Sigmoid colon (tissue), 4 donors: Measurements from ENCODE around the gene TXNDC5.
"Not testable (repeated sequence)": the region's sequence is repeated elsewhere in the genome, so short reads cannot be mapped to it uniquely, and the experiment has no call there.

Experiments
- EP300 ChIP-seq, 4 donors: sonication (generic); formaldehyde crosslinking; IDR thresholded peaks; one replicate each; pipeline ENCODE4 v1.6.1; 2017; ENCODE audit warnings: antibody characterized with exemption in 4 of 4
- POLR2A ChIP-seq, 2 donors: fragments of 450-650 bp; IDR thresholded peaks; one replicate each; pipeline ENCODE4 v1.6.1; 2016; ENCODE audit warnings: antibody characterized with exemption in 2 of 2, mild to moderate bottlenecking in 2 of 2, moderate library complexity in 2 of 2
- POLR2AphosphoS5 ChIP-seq, 4 donors: sonication (generic); formaldehyde crosslinking; IDR thresholded peaks; one replicate each; pipeline ENCODE4 v1.6.1; 2017; ENCODE audit warnings: antibody characterized with exemption in 4 of 4
- TF ChIP-seq, protein P1 (sequence below), 4 experiments: fragments of 450-650 bp in 3 of 4; fragments of 200-600 bp in 1 of 4; IDR thresholded peaks; one replicate each; pipeline ENCODE4 v1.5.1; 2016 to 2019; ENCODE audit warnings: antibody characterized with exemption in 4 of 4, mild to moderate bottlenecking in 3 of 4, moderate library complexity in 2 of 4

- TF ChIP-seq, protein P1, sequence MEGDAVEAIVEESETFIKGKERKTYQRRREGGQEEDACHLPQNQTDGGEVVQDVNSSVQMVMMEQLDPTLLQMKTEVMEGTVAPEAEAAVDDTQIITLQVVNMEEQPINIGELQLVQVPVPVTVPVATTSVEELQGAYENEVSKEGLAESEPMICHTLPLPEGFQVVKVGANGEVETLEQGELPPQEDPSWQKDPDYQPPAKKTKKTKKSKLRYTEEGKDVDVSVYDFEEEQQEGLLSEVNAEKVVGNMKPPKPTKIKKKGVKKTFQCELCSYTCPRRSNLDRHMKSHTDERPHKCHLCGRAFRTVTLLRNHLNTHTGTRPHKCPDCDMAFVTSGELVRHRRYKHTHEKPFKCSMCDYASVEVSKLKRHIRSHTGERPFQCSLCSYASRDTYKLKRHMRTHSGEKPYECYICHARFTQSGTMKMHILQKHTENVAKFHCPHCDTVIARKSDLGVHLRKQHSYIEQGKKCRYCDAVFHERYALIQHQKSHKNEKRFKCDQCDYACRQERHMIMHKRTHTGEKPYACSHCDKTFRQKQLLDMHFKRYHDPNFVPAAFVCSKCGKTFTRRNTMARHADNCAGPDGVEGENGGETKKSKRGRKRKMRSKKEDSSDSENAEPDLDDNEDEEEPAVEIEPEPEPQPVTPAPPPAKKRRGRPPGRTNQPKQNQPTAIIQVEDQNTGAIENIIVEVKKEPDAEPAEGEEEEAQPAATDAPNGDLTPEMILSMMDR (IDR thresholded peaks at IDR 0.05), result not testable (repeated sequence)
- not testable (repeated sequence) for TF ChIP-seq POLR2A, EP300, POLR2AphosphoS5 (IDR thresholded peaks at IDR 0.05)
Observed at GRCh38 chr6:7892367-7892766, 18.2 kb downstream of the TXNDC5 start.
